H1 (cell line): ENCODE data around the gene ARMC12. TPM values are rescaled to one million over a fixed set of nuclear protein-coding genes. Genes with fewer than 3 reads are reported as not detected.

Experiments used
- CREB1 ChIP-seq: IDR thresholded peaks from 2 replicates; pipeline ENCODE4 v1.6.1; 2012; ENCODE audit warnings: inconsistent platforms
- CTBP2 ChIP-seq: IDR thresholded peaks from 2 replicates; pipeline ENCODE4 v1.7.0; 2011; ENCODE audit warnings: borderline replicate concordance, mild to moderate bottlenecking, moderate library complexity, mixed read lengths, low read length; ENCODE audit not compliant: insufficient read depth, insufficient read length
- KDM4A ChIP-seq: IDR thresholded peaks from one replicate; pipeline ENCODE4 v1.7.1; 2012; ENCODE audit warnings: low read depth, mild to moderate bottlenecking, moderate library complexity, low read length, inconsistent platforms; ENCODE audit not compliant: severe bottlenecking
- NANOG ChIP-seq: IDR thresholded peaks from 2 replicates; pipeline ENCODE4 v1.6.1; 2011; ENCODE audit warnings: low read length, low read depth, mild to moderate bottlenecking, inconsistent platforms; ENCODE audit not compliant: insufficient read depth, poor library complexity, severe bottlenecking
- RBBP5 ChIP-seq: IDR thresholded peaks from 2 replicates; pipeline ENCODE4 v1.7.1; 2012; ENCODE audit warnings: low read depth, mild to moderate bottlenecking, inconsistent platforms, low read length, moderate library complexity, borderline replicate concordance
- SIN3A ChIP-seq, 2 experiments: IDR thresholded peaks in 1 of 2; conservative IDR thresholded peaks in 1 of 2; 2 replicates each; pipeline ENCODE4 v1.6.1; 2011 to 2012; ENCODE audit warnings: low read length in 2 of 2, improper control_type of control experiment in 1 of 2, low read depth in 1 of 2, mild to moderate bottlenecking in 1 of 2
- TEAD4 ChIP-seq: IDR thresholded peaks from 2 replicates; pipeline ENCODE4 v1.6.1; 2012; ENCODE audit warnings: low read depth, low read length, inconsistent platforms, mixed read lengths
- polyA plus RNA-seq, 7 experiments: library from polyadenylated mRNA; depleted of rRNA in 3 of 7; stranded (reverse) in 5 of 7; unstranded in 2 of 7; fragments of >200 nt in 5 of 7; fragments of 200-250 nt in 2 of 7; gene quantifications; 1 replicate in 5 of 7; 2 replicates in 1 of 7; 4 replicates in 1 of 7; pipeline versions ENCODE4 v1.2.1 to v1.2.3, GENCODE V29; 2011 to 2013; ENCODE audit warnings: missing spikeins in 2 of 7, mixed read lengths in 2 of 7
- total RNA-seq: library from RNA; stranded (reverse); fragmentation: NEBNext Ultra II Directional; extraction: Animal tissue kit (Norgen Biotek cat#: 25700); gene quantifications from 2 replicates; pipeline ENCODE4 v1.2.1, GENCODE V29; 2021

The ARMC12 gene
- total and polyA plus RNA-seq, 2 of the 8 experiments (the other 6 are each of a cell fraction or from before 2014, with no cell fraction given) = 0.86 to 3.7 TPM

DNA sequence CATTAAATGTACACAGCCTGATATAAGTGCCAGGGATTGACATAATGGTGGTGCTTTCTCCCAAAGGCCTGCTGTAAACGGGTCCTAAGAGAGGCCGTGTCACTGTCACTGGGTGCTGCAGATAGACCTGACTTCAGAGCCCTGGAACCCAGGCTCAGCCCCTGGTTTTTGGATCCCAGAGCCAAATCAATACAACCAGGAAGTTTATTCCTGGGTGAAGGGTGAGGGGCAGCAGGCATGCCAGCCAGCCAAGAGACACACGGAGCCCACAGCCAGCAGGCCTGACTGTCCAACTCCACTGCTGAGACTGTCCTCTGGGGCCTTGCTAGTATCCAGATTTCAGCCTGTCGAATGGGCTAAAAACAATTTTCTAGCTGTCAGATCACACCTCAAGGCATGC, 12.8 kb upstream of the ARMC12 start (continued):
- no peak for TF ChIP-seq KDM4A
- TF ChIP-seq NANOG = no peak
- no peak for TF ChIP-seq RBBP5
- no peak for TF ChIP-seq CREB1
- TF ChIP-seq CTBP2 = no peak
- TF ChIP-seq TEAD4 = no peak
- TF ChIP-seq SIN3A (conservative IDR thresholded peaks at IDR 0.05 in 1 of 2, IDR thresholded peaks at IDR 0.05 in 1 of 2; ENCODE audit: low read depth in 1 of 2, low read length in 2 of 2) = no peak
- TF ChIP-seq, all 59 proteins: peak for 0
